GM12873 (cell line): ENCODE measurements around the gene NAALADL2.

Experiments used
- CTCF ChIP-seq: IDR thresholded peaks from 2 replicates; pipeline ENCODE4 v1.5.1; 2012; ENCODE audit warnings: low read depth, mild to moderate bottlenecking, moderate library complexity, low read length, control low read depth; ENCODE audit not compliant: insufficient read depth; ENCODE audit errors: missing control alignments

NAALADL2 gene

GRCh38 chr3:175421902-175422301 lies 562.8 kb downstream of the NAALADL2 start:
- no peak for TF ChIP-seq CTCF

GRCh38 chr3:175422744-175423143 lies 563.6 kb downstream of the NAALADL2 start:
- no peak for TF ChIP-seq CTCF

- TF ChIP-seq CTCF, result no peak
Observed at GRCh38 chr3:175426805-175427204, 567.7 kb downstream of the NAALADL2 start.

GRCh38 chr3:175428466-175428865 lies 569.3 kb downstream of the NAALADL2 start:
- no peak for TF ChIP-seq CTCF

GRCh38 chr3:175430983-175431773 lies 572.0 kb downstream of the NAALADL2 start:
- no peak for TF ChIP-seq CTCF

- TF ChIP-seq CTCF, result no peak
Observed at GRCh38 chr3:175432376-175433025, 573.4 kb downstream of the NAALADL2 start.

GRCh38 chr3:175433026-175433674 lies 574.0 kb downstream of the NAALADL2 start:
- no peak for TF ChIP-seq CTCF
